ENCODE data around the gene DNAH12.
A peak's percentile ranks its signal among the peaks of the same experiment; 100 is the strongest.
"Not testable (repeated sequence)": the region's sequence is repeated elsewhere in the genome, so short reads cannot be mapped to it uniquely, and the experiment has no call there.

Gene DNAH12

DNA sequence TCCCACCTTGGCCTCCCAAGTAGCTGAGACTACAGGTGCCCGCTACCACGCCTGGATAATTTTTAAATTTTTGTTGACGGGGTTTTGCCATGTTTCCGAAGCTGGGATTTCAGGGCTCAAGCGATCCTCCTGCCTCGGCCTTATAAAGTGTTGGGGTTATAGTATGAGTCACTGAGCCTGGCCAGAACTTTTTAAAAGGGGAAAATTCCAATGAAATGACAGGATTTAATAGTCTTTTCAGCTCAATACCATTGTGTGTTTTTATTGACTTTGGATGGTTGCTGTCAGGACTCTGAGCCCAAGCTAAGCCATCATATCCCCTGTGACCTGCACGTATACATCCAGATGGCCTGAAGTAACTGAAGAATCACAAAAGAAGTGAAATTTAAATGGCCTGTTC, 240.6 kb downstream of the DNAH12 start:
- ATAC-seq = not testable (repeated sequence)

DNA sequence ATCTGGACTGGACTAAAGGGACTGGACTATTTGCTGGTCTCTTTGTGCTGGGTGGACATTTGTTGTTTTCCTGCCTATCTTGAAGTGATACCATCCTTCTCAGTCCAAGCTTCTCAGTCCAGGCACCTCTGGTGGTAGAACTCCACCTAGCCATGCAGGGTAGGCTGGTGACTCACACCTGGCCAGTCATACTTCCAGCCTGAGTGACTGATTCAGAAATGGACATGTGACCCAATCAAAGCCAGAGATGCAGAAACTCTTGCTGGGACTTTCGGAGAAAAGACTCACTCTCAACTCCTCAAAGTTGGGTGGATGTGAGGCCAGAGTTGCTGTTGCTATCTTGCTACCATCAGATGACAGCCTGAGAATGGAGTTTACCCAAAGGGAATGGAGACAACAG, 246.1 kb downstream of the DNAH12 start:
- ATAC-seq = peak; percentile 49
- no peak for DNase-seq

More for the DNA sequence above, 240.6 kb downstream of the DNAH12 start:
- DNase-seq = not testable (repeated sequence)

DNA sequence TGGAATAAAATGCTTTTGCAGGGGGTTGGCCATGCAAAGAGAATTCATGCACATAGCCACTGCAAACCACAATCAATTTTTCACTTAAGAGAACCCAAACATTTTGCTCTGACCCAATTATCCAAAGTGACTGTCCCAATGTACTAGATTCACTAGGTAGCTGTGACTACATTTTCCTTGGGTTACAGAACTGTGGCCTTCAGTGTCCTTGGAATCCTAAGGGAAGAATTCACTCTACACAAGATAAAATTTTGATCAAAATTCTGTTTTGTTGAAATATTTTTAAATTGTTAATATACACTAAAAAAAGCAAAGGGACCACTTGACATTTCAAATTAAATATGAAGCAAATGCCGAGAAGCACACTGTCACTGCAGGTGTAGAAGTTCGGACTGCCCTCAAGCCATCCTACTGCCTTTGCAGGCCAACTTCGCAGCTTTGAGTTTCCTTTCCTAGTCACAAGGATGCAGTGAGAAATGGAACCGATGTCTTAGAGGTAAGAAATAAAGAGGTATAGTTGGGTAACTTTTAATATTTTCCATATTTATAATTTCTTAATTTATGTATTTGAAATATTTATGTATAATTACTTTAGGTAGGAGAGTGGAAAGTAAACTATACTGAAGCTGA, 251.1 kb downstream of the DNAH12 start:
- no peak for ATAC-seq
- no peak for DNase-seq

DNA sequence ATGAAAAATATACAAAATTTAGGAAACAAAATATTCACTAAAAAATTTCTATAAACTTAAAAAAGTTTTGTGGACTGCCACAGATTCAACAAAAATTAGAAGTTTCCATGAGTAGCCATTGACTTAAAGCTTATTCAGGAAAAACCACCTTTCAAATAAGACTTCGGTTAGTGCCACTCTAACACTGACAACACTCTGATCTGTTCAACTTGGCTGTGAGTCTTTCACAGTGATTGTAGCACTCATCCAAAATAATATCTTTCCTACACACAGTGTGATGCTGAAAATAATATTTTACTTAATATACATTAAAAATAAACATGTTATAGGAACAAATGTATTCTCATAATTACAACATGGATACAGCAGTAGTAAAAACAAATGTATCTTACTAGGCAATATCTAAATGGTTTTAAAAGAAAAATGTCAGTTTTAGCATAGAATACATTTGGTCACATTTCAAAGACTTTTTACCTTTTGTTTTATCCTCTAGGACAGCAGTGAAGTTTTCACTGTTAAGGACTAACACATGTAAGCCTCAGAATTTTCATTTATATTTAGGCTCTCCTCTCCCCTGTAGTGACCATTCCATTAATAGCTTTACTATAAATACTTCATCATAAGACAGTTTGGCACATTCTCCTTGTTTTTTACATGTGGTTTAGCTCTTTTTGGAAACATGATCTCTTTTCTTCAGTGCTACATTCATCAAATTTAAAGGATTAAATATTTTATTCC, 251.8 kb downstream of the DNAH12 start, which contains the start of gene ASB14:
TSS of gene ASB14 (minus strand) at position 527 of the 738 bp plus-strand sequence. CDS start 652 bp downstream, outside the sequence.
- no peak for DNase-seq

DNA sequence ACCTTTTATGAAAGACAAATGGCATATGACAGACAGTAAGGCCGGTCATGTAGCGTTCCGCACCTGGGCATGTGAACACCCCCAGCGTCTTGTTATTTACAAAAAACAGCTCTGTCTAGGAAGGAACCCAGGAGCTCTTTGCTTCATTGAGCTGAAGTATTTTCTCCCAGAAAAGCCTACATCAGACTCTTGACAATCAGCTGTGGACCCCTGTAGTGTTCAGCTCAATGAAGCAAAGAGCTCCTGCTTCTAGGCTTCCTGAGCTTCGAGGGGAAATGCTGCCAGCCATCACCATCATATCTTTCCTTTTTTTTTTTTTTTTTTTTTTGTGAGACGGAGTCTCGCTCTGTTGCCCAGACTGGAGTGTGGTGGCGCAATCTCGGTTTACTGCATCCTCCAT, 255.7 kb downstream of the DNAH12 start:
- DNase-seq = no peak
- no peak for ATAC-seq

More for the DNA sequence above, 251.8 kb downstream of the DNAH12 start, which contains the start of gene ASB14:
- no peak for ATAC-seq

DNA sequence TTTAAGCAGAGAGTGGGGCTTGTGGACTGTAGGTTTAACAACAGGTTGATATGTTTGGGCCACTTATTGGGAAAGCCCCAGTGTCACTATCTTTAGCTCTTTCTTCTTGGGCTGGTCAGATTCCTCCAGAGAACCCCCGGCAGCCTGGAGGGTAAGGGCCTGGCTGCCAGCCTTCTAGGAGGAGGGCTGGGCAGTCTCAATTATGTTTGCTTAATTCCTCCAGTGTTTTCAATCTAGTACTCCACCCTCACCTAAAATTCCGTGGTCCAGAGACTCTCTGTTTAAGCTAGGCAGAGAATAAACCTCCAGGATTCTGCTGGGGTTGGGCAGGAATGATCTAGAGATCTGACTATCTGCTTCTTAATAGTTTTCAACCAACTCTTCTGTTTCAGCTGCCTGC, 256.9 kb downstream of the DNAH12 start:
- no peak for ATAC-seq
- DNase-seq = no peak

DNA sequence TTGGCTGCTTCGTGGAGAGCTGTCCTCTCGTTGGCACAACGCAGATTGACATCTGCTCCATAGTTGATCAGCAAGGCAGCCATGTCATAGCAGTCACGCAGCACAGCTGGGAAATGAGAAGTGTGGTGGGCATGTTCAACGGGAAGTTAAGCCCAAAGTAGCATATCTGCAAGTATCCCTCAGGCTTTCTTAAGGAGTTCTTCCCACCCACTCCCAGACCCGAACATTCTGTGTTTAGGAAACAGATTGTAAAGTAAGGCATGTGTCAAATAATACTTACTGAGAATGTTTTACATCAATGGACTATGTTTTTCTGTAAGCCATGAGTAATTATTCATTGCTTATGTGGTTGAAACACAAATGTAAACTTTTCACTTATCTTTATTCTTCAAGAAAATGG, 260.8 kb downstream of the DNAH12 start:
- DNase-seq (no peak), ATAC-seq (no peak)

DNA sequence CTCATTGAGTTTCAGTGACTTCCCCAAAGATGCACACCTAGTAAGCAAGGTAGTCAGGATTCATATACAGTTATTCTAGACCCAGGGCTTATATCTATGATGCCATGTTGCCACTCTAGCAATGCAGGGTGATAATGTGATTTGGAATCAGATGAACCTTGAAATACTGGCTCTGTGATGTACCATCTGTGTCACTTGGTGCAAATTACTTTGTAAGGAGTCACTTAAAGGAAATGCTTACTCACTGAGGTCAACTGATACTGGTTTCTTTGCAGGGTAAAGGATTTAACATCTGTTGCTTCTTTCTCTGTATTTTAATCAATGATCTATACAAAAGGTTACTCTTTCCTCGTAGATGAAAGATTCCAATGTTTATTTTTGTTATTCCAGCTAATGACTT, 262.4 kb downstream of the DNAH12 start:
- peak; percentile 19 for ATAC-seq

DNA sequence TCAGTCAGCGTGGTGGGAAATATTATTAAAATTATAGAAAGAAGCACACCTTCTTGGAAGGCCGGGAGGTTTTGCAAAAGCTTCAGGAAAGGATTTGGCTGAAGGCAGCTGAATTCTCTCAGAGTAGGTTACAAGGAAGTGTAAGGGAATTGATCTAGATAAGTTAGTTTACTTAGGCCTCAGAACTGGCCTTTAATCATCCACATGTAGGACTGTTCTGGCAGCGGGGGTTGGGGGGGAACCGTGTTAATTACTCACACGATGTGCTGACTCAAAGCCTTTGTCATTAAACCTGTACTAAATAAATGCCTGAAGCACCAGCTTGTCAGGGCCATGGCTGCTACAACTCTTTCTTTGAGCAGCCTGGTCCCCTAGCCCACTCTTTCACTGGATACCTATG, 264.5 kb downstream of the DNAH12 start:
- DNase-seq = no peak
- ATAC-seq = no peak

More for the DNA sequence above, 262.4 kb downstream of the DNAH12 start:
- DNase-seq = no peak

DNA sequence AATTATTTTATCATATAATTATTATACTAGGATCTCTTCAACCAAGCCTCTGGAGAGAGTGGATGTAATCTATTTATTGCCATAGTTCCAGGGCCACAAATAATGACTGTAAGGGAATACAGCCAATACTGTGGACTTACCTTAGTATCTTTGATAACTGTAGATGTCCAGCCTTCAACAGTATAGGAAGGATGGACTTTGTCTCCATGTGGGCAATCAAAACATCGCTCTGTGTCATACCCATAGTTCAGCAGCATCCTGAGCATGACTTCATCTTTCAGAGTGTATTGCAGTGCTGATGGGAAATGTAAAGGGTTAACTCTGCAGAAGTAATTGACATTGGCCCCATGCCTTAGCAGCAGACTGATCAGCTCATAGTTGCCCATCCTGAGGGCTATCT, 265.9 kb downstream of the DNAH12 start:
- no peak for ATAC-seq

DNA sequence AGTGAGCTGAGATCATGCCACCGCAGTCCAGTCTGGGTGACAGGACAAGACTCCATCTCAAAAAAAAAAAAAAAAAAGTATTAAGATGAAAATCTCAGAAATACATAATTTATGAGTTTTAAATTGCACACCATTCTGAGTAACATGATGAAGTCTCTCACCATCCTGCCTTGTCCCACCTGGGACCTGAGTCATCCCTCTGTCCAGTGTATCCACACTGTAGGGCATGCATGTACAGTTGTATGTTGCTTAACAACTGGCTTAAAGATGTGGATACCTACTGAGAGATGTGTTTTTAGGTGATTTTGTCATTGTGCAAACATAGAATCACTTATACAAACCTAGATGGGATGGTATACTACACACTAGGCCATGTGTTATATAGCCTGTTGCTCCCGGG, 268.8 kb downstream of the DNAH12 start:
- ATAC-seq (no peak), DNase-seq (no peak)

More for the DNA sequence above, 265.9 kb downstream of the DNAH12 start:
- DNase-seq = no peak

DNA sequence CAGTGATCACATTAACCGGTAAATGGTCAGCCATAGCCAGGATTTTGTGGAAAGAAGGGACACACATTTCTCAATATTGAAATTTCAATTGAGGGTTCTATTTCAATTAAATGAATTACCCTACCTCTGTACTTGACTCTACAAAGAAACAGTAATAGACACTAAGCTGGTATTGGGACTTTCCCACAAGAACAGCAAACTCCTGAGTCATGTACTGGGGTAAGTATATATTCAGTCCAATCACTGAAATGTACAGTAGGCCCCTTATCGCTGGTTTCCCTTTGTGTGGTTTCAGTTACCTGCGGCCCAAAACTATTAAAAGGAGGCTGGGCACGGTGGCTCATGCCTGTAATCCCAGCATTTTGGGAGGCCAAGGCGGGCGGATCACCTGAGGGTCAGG, 269.3 kb downstream of the DNAH12 start:
- no peak for DNase-seq
- ATAC-seq = no peak

DNA sequence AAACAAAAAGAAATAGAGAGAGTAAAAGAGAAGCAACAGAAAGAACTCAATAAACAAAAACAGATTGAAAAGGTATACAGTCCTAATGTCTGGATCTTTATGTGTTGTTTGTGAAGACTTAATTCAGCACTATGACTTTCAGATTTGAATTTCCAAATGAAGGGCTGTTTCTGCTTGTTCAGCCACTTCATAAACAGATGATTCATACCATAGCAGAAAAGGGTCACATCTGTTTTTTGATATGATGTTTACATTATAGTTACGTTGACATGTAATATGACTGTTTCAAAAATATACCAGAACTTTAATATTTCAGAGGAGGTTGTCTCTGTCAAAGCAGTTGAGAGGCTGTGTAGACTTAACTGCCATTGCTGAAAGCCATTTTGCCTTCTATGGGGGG, 275.7 kb downstream of the DNAH12 start:
- DNase-seq = no peak
- ATAC-seq = no peak

DNA sequence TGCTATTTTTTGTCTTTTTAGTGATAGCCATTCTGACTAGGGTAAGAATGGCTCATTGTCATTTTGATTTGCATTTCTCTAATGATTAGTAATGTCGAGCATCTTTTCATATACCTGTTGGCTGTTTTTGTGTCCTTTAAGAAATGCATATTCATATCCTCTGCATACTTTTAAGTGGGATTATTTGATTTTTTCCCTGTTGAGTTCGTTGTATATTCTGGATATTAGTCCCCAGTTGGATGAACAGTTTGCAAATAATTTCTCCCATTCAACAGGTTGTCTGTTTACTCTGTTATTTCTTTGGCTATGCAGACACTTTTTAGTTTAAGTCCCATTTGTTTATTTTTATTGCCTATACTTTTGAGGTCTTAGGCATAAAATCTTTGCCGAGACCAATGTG, 282.2 kb downstream of the DNAH12 start:
- ATAC-seq (no peak), DNase-seq (no peak)

DNA sequence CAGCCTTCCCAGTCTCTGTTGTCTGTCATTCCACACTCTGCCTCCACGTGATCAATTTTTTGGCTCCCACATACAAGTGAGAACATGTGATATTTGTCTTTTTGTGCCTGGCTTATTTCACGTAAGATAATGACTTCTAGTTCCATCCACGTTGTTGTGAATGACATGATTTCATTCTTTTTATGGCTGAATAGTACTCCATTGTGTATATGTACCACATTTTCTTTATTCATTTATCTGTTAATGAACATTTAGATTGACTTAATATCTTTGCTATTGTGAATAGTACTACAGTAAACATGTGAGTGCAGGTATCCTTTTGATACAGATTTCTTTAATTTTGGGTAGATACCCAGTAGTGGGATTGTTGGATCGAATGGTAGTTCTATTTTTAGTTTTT, 283.0 kb downstream of the DNAH12 start:
- ATAC-seq (no peak), DNase-seq (no peak)

DNA sequence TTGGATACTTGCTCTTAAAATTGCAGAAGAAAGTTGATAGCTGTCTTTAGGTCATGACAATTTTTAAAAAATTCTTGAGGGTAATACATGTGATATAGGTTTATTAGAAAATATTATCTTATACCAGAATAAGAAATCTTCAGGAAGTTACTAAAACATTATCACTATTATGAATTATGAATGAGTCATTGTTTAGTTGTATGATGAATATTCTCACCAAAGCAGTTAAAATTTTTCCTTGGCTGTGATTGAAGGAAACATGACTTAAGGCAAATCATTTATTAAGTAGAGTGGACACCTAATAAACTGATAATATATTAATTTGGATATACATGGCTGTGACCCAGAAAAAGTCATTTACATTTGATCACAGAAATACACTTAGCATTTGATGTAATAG, 286.5 kb downstream of the DNAH12 start:
- DNase-seq = no peak
- no peak for ATAC-seq

DNA sequence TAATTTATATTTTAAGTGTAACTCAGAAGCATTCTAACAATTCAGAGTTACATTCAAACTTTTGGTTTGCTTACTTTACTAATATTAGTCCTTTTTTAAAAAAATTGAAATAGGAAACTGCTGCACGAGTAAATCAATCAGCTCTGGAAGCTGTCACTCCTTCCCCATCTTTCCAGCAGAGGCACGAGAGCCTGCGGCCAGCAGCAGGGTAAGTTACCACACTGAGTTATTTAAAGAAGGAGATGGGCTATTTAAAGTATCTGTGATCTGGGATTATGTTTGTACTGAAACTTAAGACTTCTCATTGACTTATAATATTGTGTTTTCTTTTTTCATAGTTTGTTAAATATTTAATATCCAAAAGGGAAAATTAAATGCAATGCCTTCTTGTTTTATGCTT, 287.3 kb downstream of the DNAH12 start:
- no peak for ATAC-seq
- DNase-seq = no peak

DNA sequence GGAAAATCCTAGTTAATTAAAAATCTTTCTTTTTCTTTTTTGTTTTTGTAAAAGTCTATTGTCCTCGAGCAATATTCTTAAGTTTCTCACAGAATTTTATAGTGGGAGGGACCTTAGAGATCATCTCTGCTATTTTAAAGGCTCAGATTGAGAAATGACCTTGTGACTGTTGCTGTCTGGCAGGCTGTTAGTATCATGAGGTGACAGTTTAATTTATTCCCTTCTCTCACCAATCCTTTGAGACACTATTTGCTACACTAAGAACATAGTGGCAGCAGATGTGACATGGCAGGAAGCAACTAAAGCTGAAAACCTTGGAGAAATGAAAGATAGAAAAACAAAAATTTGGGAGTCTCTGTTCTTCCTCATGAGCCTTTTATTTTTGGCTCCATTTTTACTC, 291.7 kb downstream of the DNAH12 start:
- DNase-seq (no peak), ATAC-seq (no peak)

DNA sequence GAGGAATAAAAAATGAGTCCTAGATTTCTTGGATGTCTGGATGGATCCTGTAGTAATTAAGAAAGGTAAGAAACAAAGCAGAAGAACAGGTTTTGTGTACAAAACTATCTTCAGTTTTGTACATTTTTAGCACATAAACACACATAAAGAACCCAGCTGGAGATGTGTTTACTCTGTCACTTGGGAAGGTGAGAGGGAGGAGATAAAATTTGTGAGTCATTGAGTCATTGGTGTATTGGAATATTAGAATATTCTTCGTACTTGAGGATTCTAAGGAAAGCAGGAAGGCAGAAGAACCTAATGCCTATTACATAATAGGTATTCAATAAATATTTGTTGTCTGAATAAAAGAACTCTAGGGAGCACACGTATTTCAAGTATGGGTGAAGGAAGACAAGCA, 299.2 kb downstream of the DNAH12 start:
- no peak for ATAC-seq
- no peak for DNase-seq
